ENCODE results near the gene USP6NL.

Gene USP6NL

GRCh38 chr10:11414314-11415038 lies 197.0 kb downstream of the USP6NL start:
- DNase-seq (ENCODE audit: low read depth), result no peak

- no peak for DNase-seq (ENCODE audit: low read depth)
Measured at GRCh38 chr10:11411926-11412545, 199.4 kb downstream of the USP6NL start.

- no peak for DNase-seq (ENCODE audit: low read depth)
Measured at GRCh38 chr10:11409357-11409756, 202.1 kb downstream of the USP6NL start.

- DNase-seq (ENCODE audit: low read depth), result no peak
Measured at GRCh38 chr10:11407939-11408338, 203.5 kb downstream of the USP6NL start.

- no peak for DNase-seq (ENCODE audit: low read depth)
Measured at GRCh38 chr10:11406746-11407145, 204.7 kb downstream of the USP6NL start.

GRCh38 chr10:11404901-11405300 lies 206.5 kb downstream of the USP6NL start:
- no peak for DNase-seq (ENCODE audit: low read depth)

Data from T-helper 22 cell (primary cell).